Upper lobe of left lung (tissue), 6 donors: ENCODE measurements around the gene CLDN2. TPM values are rescaled to one million over a fixed set of nuclear protein-coding genes. Genes with fewer than 3 reads are reported as not detected.

Experiments used
- ATAC-seq, 2 donors: fragments of 200-7000 bp; cut with Tn5 transposase; one replicate each; pipeline ENCODE4 v1.9.1; 2022; ENCODE audit warnings: mild to moderate bottlenecking in 2 of 2, moderate library complexity in 2 of 2; ENCODE audit not compliant: low FRiP score in 2 of 2
- DNase-seq, 2 donors: peaks; one replicate each; pipeline ENCODE4 v3.0.0-alpha.2; 2019 to 2020
- H3K27ac ChIP-seq, 4 donors: fragments of 200-600 bp; sonication (generic); one replicate each; pipeline ENCODE4 v1.5.1; 2016 to 2019
- H3K27me3 ChIP-seq, 4 donors: fragments of 200-600 bp; sonication (generic); one replicate each; pipeline ENCODE4 v1.5.1; 2017 to 2019
- H3K36me3 ChIP-seq, 4 donors: fragments of 200-600 bp; sonication (generic); one replicate each; pipeline ENCODE4 v1.5.1; 2016 to 2019
- H3K4me1 ChIP-seq, 4 donors: fragments of 200-600 bp; sonication (generic); one replicate each; pipeline ENCODE4 v1.5.1; 2018 to 2019
- H3K4me3 ChIP-seq, 4 donors: fragments of 200-600 bp; sonication (generic); one replicate each; pipeline ENCODE4 v1.5.1; 2017 to 2019; ENCODE audit warnings: mild to moderate bottlenecking in 2 of 4, moderate library complexity in 1 of 4
- H3K9me3 ChIP-seq, 4 donors: fragments of 200-600 bp; sonication (generic); one replicate each; pipeline ENCODE4 v1.5.1; 2018 to 2019
- EP300 ChIP-seq, 4 donors: sonication (generic); formaldehyde crosslinking; IDR thresholded peaks; one replicate each; pipeline ENCODE4 v1.5.1; 2017; ENCODE audit warnings: antibody characterized with exemption in 4 of 4, control low read depth in 2 of 4
- POLR2A ChIP-seq, 4 donors: fragments of 450-650 bp; IDR thresholded peaks; one replicate each; pipeline ENCODE4 v1.5.1; 2016 to 2017; ENCODE audit warnings: antibody characterized with exemption in 4 of 4, mild to moderate bottlenecking in 2 of 4
- POLR2AphosphoS5 ChIP-seq, 2 donors: sonication (generic); formaldehyde crosslinking; IDR thresholded peaks; one replicate each; pipeline ENCODE4 v1.5.1; 2017; ENCODE audit warnings: antibody characterized with exemption in 2 of 2
- WGBS, 2 donors: methylation state at CpG; one replicate each; pipeline ENCODE4 v1.1.5; 2017 to 2018; 5-methylcytosine and 5-hydroxymethylcytosine counted together
- total RNA-seq, 6 donors: library from RNA; depleted of rRNA in 4 of 6; stranded (reverse); fragments of >200 nt in 4 of 6; gene quantifications; one replicate each; pipeline versions ENCODE4 v1.1.0 to v1.2.1, GENCODE V29; 2016 to 2021
- TF ChIP-seq, protein P1 (sequence below), 6 experiments: fragments of 450-650 bp in 4 of 6; fragments of 200-600 bp in 2 of 6; sonication (generic) in 2 of 6; IDR thresholded peaks; one replicate each; pipeline ENCODE4 v1.5.1; 2016 to 2019; ENCODE audit warnings: antibody characterized with exemption in 6 of 6
- donor health status: DM: no; HTN: no; CAD: no; lungs with moderate emphysema.
- donor health status: DM: no; HTN: yes; CAD: no; lungs with severe emphysema.

The CLDN2 gene
- total RNA-seq, 6 donors from 2014 or later, result 0.20 to 1.0 (median 0.64) TPM; not detected in 2

GRCh38 chrX:106902684-106903083, 17.5 kb upstream of the CLDN2 start:
- no peak for DNase-seq
- TF ChIP-seq, protein P1, sequence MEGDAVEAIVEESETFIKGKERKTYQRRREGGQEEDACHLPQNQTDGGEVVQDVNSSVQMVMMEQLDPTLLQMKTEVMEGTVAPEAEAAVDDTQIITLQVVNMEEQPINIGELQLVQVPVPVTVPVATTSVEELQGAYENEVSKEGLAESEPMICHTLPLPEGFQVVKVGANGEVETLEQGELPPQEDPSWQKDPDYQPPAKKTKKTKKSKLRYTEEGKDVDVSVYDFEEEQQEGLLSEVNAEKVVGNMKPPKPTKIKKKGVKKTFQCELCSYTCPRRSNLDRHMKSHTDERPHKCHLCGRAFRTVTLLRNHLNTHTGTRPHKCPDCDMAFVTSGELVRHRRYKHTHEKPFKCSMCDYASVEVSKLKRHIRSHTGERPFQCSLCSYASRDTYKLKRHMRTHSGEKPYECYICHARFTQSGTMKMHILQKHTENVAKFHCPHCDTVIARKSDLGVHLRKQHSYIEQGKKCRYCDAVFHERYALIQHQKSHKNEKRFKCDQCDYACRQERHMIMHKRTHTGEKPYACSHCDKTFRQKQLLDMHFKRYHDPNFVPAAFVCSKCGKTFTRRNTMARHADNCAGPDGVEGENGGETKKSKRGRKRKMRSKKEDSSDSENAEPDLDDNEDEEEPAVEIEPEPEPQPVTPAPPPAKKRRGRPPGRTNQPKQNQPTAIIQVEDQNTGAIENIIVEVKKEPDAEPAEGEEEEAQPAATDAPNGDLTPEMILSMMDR (IDR thresholded peaks at IDR 0.05), result no peak
- TF ChIP-seq POLR2A (IDR thresholded peaks at IDR 0.05) (no peak), EP300 (IDR thresholded peaks at IDR 0.05) (no peak), POLR2AphosphoS5 (IDR thresholded peaks at IDR 0.05) (no peak)
- H3K27me3 ChIP-seq, result no peaks in the 10 kb centered on the region
- no peak overlapping the region for H3K27ac ChIP-seq
- H3K9me3 ChIP-seq, result no peaks in the 10 kb centered on the region
- H3K4me3 ChIP-seq, result no peak overlapping the region
- WGBS, 2 donors, result 72 to 80% methylated on average over 2 of the region's 2 CpGs
- ATAC-seq, result no peak
- H3K36me3 ChIP-seq, result no peaks in the 10 kb centered on the region
- H3K4me1 ChIP-seq, result no peaks in the 10 kb centered on the region

DNA sequence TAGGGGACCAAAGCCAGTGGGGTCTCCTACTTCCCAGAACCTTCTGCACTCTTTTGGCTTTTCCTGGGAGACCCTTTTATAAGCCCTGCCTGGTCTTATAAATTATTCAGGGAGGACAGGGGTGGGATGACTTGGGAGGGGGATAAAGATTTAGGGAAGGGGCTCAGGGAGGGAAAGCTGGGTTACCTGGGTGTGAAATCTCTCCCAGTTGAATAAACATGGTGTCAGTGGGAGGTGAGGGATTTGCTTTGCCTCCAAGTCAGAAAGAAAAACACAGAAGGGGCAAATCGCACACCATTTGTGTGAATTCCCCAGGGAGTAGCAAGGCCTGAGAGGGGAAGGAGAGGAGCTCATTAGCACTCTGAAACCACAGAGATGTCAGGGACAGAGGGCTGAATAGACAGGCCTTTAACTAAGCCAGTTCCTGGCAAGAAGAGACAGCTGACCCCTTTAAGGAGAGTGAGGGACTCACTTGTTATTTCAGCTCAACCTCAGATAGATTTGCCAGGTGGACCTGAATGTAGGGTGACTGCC, 16.8 kb upstream of the CLDN2 start, which contains the start of gene RIPPLY1:
Gene RIPPLY1, minus strand, starts transcription at position 51 of the 534 bp plus-strand sequence. CDS start 54 bp downstream, outside the sequence.
- no peak within 1 kb of the TSS for H3K27ac ChIP-seq
- H3K36me3 ChIP-seq, result no peaks in the 10 kb centered on the region
- TF ChIP-seq POLR2AphosphoS5 (IDR thresholded peaks at IDR 0.05) (no peak), POLR2A (IDR thresholded peaks at IDR 0.05) (no peak)
- no peaks in the 10 kb centered on the region for H3K27me3 ChIP-seq
- no peaks in the 10 kb centered on the region for H3K9me3 ChIP-seq
- no peak for ATAC-seq
- DNase-seq, result no peak
- no peak within 1 kb of the TSS for H3K4me3 ChIP-seq
- H3K4me1 ChIP-seq, result no peaks in the 10 kb centered on the region
- 86 to 90% methylated on average over 1 of the region's 1 CpG for WGBS, 2 donors

GRCh38 chrX:106903856-106904528, 16.2 kb upstream of the CLDN2 start:
- no peak for TF ChIP-seq EP300 (IDR thresholded peaks at IDR 0.05)
- TF ChIP-seq, protein P1 (IDR thresholded peaks at IDR 0.05), result no peak
- TF ChIP-seq POLR2A (IDR thresholded peaks at IDR 0.05), result no peak
- TF ChIP-seq POLR2AphosphoS5 (IDR thresholded peaks at IDR 0.05), result no peak
- H3K4me3 ChIP-seq, result no peak overlapping the region
- no peaks in the 10 kb centered on the region for H3K9me3 ChIP-seq
- WGBS, 2 donors, result 75% methylated on average over 5 of the region's 5 CpGs; no CpG with 5 or more reads in 1 of the 2 donors
- H3K36me3 ChIP-seq, result no peaks in the 10 kb centered on the region
- H3K27me3 ChIP-seq, result no peaks in the 10 kb centered on the region
- H3K4me1 ChIP-seq, result no peaks in the 10 kb centered on the region
- DNase-seq, result no peak
- ATAC-seq, result no peak
- no peak overlapping the region for H3K27ac ChIP-seq

DNA sequence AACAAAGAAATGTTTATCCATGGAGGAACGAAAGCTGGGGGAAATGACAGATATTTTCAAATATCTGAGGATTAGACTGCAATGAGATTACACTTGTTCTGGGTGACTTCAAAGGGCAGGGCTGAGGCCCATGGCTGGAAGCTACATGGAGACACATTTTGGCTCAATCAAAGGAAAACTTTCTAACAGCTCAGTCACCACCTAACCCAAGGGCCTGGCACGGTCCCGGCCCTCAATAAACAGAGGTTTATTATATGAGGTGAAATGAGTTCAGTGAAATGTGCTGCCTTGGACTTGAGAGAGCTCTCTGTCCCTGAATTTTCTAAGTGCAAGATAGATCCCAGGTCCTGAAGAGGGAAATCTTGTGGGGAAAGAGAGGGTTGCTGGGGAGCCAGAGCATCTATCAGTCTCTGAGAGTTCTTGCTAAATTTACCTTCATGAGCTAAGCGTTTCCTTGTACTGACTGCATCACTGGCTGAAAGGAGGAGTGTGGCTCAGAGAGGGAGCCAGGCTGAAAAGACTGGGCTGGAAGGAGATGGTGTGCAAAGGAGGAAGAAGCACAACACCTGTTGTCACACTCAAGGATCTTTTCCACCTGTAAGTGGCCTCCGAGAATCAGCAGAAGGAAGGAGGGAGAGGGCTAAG, 15.0 kb upstream of the CLDN2 start:
- H3K27me3 ChIP-seq, result no peaks in the 10 kb centered on the region
- ATAC-seq (no peak), DNase-seq (no peak)
- 80 to 84% methylated on average over 4 to 5 of the region's 5 CpGs for WGBS, 2 donors
- TF ChIP-seq EP300 (IDR thresholded peaks at IDR 0.05) (no peak), POLR2A (IDR thresholded peaks at IDR 0.05) (no peak), POLR2AphosphoS5 (IDR thresholded peaks at IDR 0.05) (no peak)
- TF ChIP-seq, protein P1 (IDR thresholded peaks at IDR 0.05), result no peak
- no peaks in the 10 kb centered on the region for H3K4me1 ChIP-seq
- H3K27ac ChIP-seq, result no peak overlapping the region
- H3K36me3 ChIP-seq, result no peaks in the 10 kb centered on the region
- H3K9me3 ChIP-seq, result no peaks in the 10 kb centered on the region
- no peak overlapping the region for H3K4me3 ChIP-seq

GRCh38 chrX:106906361-106906760, 13.8 kb upstream of the CLDN2 start:
- TF ChIP-seq POLR2AphosphoS5 (IDR thresholded peaks at IDR 0.05) (no peak), EP300 (IDR thresholded peaks at IDR 0.05) (no peak), POLR2A (IDR thresholded peaks at IDR 0.05) (no peak)
- TF ChIP-seq, protein P1 (IDR thresholded peaks at IDR 0.05), result no peak
- H3K27me3 ChIP-seq, result no peaks in the 10 kb centered on the region
- 34 to 44% methylated on average over 5 to 6 of the region's 6 CpGs for WGBS, 2 donors
- ATAC-seq (no peak), DNase-seq (no peak)
- no peaks in the 10 kb centered on the region for H3K4me1 ChIP-seq
- no peak overlapping the region for H3K4me3 ChIP-seq
- H3K36me3 ChIP-seq, result no peaks in the 10 kb centered on the region
- H3K27ac ChIP-seq, result no peak overlapping the region
- no peaks in the 10 kb centered on the region for H3K9me3 ChIP-seq
